Ishikawa (cell line): ENCODE results near the gene KYAT1.

Experiments used
- CEBPB ChIP-seq: IDR thresholded peaks from 2 replicates; pipeline ENCODE4 v1.6.1; 2012
- CREB1 ChIP-seq: IDR thresholded peaks from 2 replicates; pipeline ENCODE4 v1.6.1; 2012; ENCODE audit warnings: low read depth
- EGR1 ChIP-seq: IDR thresholded peaks from 2 replicates; pipeline ENCODE4 v1.6.1; 2012
- EP300 ChIP-seq: IDR thresholded peaks from 2 replicates; pipeline ENCODE4 v1.6.1; 2012; ENCODE audit warnings: borderline replicate concordance
- FOXM1 ChIP-seq: IDR thresholded peaks from 2 replicates; pipeline ENCODE4 v1.6.1; 2012; ENCODE audit warnings: low read depth, borderline replicate concordance
- NFIC ChIP-seq: IDR thresholded peaks from 2 replicates; pipeline ENCODE4 v1.6.1; 2012
- RAD21 ChIP-seq: IDR thresholded peaks from 2 replicates; pipeline ENCODE4 v1.6.1; 2012; ENCODE audit warnings: low read depth
- TAF1 ChIP-seq: IDR thresholded peaks from 2 replicates; pipeline ENCODE4 v1.6.1; 2012; ENCODE audit warnings: low read depth, mild to moderate bottlenecking
- TCF12 ChIP-seq: IDR thresholded peaks from 2 replicates; pipeline ENCODE4 v1.6.1; 2012; ENCODE audit warnings: low read depth
- TEAD4 ChIP-seq: IDR thresholded peaks from 2 replicates; pipeline ENCODE4 v1.6.1; 2012
- YY1 ChIP-seq: IDR thresholded peaks from 2 replicates; pipeline ENCODE4 v1.6.1; 2012; ENCODE audit warnings: low read depth
- ZBTB7A ChIP-seq: IDR thresholded peaks from 2 replicates; pipeline ENCODE4 v1.6.1; 2012; ENCODE audit warnings: low read depth
- TF ChIP-seq, protein P1 (sequence below): IDR thresholded peaks from 2 replicates; pipeline ENCODE4 v1.6.1; 2012
- TF ChIP-seq, protein P2 (sequence below): IDR thresholded peaks from 2 replicates; pipeline ENCODE4 v1.6.1; 2012; ENCODE audit warnings: low read depth, mild to moderate bottlenecking
- TF ChIP-seq, protein P3 (sequence below): IDR thresholded peaks from 2 replicates; pipeline ENCODE4 v1.6.1; 2012

KYAT1 gene

DNA sequence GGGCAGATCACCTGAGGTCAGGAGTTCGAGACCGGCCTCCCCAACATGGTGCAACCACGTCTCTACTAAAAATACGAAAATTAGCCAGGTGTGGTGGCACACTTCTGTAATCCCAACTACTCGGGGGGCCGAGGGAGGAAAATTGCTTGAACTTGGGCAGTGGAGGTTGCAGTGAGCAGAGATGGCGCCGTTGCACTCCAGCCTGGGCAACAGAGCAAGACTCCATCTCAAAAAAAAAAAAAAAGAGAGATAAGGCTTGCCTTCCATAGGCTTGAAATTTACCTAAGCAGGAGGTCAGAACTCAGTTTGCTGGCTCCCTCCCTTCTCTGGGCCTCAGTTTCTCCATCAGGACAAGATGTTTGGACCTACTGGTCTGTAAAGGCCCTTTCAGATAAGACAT, 53.5 kb downstream of the KYAT1 start:
- no peak for TF ChIP-seq EP300
- TF ChIP-seq, protein P1, sequence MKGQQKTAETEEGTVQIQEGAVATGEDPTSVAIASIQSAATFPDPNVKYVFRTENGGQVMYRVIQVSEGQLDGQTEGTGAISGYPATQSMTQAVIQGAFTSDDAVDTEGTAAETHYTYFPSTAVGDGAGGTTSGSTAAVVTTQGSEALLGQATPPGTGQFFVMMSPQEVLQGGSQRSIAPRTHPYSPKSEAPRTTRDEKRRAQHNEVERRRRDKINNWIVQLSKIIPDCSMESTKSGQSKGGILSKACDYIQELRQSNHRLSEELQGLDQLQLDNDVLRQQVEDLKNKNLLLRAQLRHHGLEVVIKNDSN: no peak
- no peak for TF ChIP-seq TEAD4
- TF ChIP-seq ZBTB7A: no peak
- no peak for TF ChIP-seq RAD21
- TF ChIP-seq TAF1: no peak
- no peak for TF ChIP-seq CEBPB
- TF ChIP-seq FOXM1: no peak
- TF ChIP-seq NFIC: no peak

DNA sequence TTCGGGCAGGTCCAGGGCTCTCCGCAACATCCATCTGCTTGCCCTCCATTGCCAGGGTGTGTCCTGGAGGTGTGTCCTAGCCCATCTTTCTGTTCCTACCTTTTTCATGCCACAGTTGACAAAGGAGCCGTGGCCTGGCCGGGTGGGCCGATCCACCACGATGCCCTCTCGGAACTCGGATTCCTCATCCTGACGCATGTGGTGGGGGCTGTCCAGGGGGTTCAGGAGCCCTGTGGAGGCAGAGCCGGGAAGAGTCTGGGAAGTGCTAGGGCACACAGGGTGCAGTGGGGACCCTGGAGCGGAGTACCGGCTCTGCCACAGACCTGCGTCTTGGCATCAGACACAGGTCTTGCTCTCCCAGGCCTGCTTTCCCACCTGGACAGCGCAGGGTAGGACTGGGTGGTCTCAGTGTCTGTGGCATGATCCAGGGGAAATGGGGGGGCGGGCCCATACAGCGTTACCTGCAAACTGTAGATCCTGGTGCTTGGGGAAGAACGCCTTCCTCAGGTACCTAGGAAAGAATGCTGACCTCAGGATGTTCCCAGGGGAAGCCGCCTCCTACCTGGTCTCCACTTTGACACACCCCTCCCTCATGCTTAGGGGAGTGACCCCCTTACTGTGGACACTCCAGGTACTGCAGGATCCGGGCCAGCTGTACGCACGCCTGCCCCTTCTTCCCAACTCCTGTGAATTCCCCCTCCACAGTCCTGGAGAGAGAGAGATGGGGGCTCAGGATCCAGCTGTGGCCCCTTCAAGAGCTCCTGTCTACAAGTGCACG, 55.6 kb downstream of the KYAT1 start:
- TF ChIP-seq RAD21 (no peak), CEBPB (no peak), FOXM1 (no peak), EP300 (no peak), ZBTB7A (no peak), YY1 (no peak), EGR1 (no peak), CREB1 (no peak), NFIC (no peak), TCF12 (no peak)
- TF ChIP-seq, protein P1: no peak

DNA sequence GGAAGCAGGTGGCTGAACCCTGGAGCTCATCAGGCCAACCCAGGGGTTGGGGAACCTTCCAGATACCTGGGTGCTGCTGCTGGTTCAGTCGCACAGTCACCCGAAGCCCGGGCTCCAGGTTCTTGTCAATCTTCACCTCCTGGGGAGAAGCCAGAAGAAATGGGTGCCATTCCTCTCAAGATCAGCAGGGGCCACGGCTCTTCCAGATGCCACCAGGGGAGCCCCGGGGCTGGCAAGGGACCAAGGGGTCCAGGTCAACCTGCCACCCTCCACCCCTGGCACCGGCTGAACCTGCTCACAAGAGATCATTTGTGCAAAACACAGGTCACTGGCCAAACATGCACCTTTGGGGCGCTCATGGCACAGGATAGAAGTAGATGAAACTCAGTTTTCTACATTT, 56.8 kb downstream of the KYAT1 start:
- TF ChIP-seq ZBTB7A: no peak
- TF ChIP-seq TCF12: no peak
- no peak for TF ChIP-seq YY1
- no peak for TF ChIP-seq EGR1
- no peak for TF ChIP-seq CREB1
- no peak for TF ChIP-seq EP300
- TF ChIP-seq RAD21: no peak
- TF ChIP-seq, protein P2, sequence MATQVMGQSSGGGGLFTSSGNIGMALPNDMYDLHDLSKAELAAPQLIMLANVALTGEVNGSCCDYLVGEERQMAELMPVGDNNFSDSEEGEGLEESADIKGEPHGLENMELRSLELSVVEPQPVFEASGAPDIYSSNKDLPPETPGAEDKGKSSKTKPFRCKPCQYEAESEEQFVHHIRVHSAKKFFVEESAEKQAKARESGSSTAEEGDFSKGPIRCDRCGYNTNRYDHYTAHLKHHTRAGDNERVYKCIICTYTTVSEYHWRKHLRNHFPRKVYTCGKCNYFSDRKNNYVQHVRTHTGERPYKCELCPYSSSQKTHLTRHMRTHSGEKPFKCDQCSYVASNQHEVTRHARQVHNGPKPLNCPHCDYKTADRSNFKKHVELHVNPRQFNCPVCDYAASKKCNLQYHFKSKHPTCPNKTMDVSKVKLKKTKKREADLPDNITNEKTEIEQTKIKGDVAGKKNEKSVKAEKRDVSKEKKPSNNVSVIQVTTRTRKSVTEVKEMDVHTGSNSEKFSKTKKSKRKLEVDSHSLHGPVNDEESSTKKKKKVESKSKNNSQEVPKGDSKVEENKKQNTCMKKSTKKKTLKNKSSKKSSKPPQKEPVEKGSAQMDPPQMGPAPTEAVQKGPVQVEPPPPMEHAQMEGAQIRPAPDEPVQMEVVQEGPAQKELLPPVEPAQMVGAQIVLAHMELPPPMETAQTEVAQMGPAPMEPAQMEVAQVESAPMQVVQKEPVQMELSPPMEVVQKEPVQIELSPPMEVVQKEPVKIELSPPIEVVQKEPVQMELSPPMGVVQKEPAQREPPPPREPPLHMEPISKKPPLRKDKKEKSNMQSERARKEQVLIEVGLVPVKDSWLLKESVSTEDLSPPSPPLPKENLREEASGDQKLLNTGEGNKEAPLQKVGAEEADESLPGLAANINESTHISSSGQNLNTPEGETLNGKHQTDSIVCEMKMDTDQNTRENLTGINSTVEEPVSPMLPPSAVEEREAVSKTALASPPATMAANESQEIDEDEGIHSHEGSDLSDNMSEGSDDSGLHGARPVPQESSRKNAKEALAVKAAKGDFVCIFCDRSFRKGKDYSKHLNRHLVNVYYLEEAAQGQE: no peak

DNA sequence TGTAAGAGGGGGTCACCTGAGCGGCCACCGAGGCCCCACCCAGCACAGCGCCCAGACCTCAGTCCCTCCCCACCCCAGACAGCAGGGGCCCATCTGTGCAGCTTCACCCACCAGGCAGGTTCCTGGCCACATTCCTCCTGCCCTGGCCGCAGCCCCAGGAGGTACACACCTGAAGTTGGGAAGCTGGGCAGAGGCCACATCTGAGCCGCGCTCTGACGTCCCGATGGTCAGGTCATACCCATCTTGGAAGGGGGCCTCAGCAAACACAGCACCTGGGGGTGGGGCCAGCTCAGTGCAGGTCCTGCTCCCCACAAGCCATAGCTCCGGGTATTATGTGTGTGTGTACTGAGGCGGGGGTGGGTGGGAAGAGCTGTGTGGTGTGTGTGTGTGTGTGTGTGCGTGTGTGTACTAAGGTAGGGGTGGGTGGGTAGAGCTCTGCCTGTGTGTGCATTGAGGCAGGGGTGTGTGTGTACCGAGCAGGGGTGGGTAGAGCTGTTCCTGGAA, 57.8 kb downstream of the KYAT1 start:
- TF ChIP-seq ZBTB7A (no peak), EP300 (no peak), TCF12 (no peak)
- TF ChIP-seq, protein P1: no peak
- TF ChIP-seq, protein P3, sequence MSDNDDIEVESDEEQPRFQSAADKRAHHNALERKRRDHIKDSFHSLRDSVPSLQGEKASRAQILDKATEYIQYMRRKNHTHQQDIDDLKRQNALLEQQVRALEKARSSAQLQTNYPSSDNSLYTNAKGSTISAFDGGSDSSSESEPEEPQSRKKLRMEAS: no peak

DNA sequence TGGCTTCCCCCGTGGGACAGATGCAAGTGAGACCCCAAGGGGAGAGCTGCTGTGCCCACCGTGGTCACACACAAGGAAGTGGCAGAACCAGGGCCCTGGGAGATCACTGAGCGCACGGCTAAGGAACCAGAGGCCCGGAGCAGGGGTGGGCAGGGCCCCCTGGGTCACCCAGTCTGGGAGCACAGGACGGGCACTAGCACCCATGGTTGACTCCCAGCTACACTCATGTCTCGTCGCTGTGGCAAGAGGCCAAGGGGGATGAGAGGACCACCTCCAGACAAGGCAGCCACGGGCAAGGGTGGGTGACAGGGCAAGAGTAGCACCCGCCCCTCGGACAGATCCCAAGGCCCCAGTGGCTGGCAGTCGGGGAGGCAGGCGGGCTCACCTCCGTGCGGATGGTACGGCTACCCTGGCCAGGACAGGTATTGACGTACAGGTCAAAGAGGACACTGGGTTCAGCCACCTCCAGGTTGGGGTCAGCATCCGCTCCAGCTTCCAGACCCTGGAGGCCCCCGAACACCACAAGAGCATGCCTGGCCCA, 58.3 kb downstream of the KYAT1 start:
- TF ChIP-seq ZBTB7A: no peak
- no peak for TF ChIP-seq NFIC
- no peak for TF ChIP-seq CEBPB
- TF ChIP-seq FOXM1: no peak
- no peak for TF ChIP-seq EGR1
- no peak for TF ChIP-seq YY1
- TF ChIP-seq TCF12: no peak
- TF ChIP-seq, protein P2: no peak
